GM10266 (cell line): ENCODE data around the gene DAPK2.

Experiments
- DNase-seq: peaks from one replicate; pipeline ENCODE4 v3.0.0; 2012; ENCODE audit errors: extremely low spot score
- CTCF ChIP-seq: IDR thresholded peaks from 2 replicates; pipeline ENCODE4 v1.5.1; 2012; ENCODE audit warnings: mild to moderate bottlenecking, low read depth; ENCODE audit not compliant: control insufficient read depth, insufficient read depth; ENCODE audit errors: missing control alignments

Gene DAPK2

DNA sequence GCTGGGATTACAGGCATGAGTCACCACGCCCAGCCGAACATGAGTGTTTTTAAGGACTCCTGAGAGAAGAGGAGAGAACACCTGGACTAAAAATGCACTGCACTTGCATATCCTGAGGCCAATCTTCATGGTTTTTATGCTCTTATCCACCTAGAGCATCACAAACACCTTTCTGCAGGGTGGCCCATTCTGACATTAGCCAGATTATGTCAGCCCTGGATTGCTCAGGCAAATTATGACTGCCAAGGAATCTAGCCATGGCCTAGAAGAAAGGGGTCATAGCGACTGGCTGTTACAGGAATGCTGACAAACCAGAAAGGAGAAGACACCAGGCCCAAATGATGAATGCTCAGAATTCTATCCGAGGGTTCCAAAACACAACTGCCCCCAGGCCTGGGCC, 171.7 kb downstream of the DAPK2 start:
- TF ChIP-seq CTCF = no peak
- DNase-seq = no peak

DNA sequence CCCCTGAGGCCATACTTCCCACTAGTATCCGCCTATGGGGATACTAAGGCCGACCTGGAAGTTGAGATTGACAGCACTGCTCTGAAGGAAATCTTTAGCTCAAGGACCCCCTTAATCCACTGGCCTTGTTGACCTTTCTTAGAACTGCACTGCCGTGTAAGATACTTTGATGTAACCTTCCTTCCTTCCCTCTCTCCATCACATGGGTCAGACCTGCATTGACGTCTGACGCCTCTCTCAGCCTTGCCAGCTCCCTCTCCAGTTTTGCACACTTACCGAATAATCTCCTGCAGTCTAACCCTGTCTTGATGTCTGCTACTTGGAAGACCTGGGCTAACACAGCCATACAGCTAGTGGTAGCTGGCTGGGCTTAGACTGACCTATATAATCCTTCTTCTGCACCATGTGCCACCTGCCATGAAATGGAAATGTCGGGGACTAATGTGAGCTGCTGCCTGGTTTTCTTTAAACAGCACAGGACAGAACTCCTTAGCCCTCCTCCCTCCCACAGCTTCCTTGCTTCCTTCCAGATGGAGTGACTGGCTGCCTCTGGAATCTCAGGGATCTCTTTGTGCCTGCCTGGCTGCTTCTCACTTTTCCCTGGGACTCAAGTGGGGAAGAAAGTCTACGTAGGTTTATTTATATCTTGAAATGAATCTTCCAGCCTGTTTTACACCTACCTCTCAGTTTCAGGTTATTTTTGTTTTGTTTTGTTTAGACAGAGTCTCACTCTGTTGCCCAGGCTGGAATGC, 173.3 kb downstream of the DAPK2 start:
- no peak for DNase-seq
- no peak for TF ChIP-seq CTCF

- DNase-seq = no peak
- no peak for TF ChIP-seq CTCF
Measured at GRCh38 chr15:63870487-63871209, 175.6 kb downstream of the DAPK2 start.

- no peak for TF ChIP-seq CTCF
- peak; percentile 55 for DNase-seq
Measured at GRCh38 chr15:63870043-63870394, 176.3 kb downstream of the DAPK2 start.

DNA sequence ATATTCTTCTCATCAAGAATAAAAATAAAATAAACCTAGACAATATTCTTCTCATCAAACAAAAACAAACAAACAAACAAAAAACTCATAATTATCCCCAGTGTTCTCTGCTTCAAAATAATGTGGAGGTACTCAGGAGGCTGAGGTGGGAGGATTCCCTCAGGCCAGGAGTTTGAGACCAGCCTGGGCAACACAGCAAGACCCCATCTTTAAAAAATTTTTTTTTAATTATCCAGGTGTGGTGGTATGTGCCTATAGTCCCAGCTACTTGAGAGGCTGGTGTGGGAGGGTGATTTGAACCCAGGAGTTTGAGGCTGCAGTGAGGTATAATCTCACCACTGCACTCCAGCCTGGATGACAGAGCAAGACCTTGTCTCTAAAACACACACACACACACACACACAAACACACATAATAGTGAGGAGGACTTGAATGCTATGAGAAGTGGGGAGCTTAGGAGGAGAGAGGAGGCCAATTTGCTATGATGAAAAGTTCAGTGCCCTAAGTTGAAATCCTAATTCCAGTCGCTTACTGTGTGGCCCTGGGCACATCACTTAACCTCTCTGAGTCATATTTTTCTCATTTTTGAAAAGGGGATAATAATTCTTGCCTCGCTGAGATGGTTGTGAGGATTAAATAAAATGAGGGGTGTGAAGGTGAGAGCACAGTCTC, 176.8 kb downstream of the DAPK2 start:
- TF ChIP-seq CTCF = no peak
- no peak for DNase-seq

GRCh38 chr15:63864186-63864585, 182.1 kb downstream of the DAPK2 start:
- no peak for DNase-seq
- no peak for TF ChIP-seq CTCF
